Right forelimb (tissue), 1 donor: ENCODE data around the gene RAD23B.
"Not testable (repeated sequence)": the region's sequence is repeated elsewhere in the genome, so short reads cannot be mapped to it uniquely, and the experiment has no call there.

ENCODE experiments used
- DNase-seq: peaks from one replicate; pipeline ENCODE4 v3.0.0-alpha.2; 2018

RAD23B gene

GRCh38 chr9:107282759-107283622 lies at the start of gene RAD23B:
Gene RAD23B (plus strand): TSS chr9:107283279. CDS start chr9:107283630, 351 bp downstream.
- DNase-seq, result peak; percentile 100

DNA sequence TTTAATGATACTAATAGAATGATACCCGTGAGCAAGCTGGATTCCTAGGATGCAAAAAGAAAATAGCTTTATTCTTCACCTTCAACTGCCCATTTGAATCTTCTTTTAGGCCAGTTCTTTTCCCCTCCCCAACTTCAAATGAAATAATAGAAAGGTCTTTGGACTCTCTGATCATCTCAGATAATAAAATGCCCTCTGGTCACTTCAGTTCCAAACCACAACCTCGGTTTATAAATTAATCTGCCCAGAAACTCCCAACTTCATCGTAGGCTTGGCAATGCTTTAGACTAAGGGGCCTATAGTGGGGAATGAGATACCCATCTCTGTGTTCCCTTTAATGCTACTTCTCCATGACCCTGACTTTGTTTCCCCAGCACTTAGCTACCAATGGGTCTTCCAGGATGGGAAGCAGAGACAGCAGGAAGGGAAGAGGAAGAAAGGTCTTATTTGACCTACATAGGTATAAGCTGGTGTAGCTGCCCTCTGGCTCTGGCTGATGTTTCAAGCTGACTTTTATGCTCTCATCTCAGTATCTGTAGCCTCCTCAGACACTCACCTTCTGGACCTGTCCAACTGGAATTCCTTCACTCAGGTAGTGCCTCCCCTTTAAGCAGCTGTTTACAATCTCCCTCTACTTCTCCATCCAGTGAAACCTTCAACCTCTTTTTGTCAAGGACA lies 47.2 kb upstream of the RAD23B start:
- DNase-seq, result no peak

DNA sequence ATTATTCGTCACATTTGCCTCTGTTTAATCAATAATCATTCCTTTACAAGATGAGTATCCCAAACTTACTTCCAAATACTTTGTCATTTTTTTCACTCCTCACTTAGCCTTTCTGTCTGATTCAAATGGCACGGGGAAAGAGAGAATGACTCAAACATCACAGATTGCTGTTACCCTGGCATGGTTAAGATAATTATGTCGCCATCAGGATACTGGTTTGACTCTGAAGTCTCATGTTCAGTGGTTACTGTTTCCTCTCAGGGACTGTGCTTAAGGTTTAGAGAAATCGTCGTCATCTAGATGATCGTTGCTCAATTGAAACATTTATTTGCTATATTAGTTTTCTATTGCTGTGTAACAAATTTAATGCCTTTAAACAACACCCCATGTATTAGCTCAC lies 45.2 kb upstream of the RAD23B start:
- no peak for DNase-seq

DNA sequence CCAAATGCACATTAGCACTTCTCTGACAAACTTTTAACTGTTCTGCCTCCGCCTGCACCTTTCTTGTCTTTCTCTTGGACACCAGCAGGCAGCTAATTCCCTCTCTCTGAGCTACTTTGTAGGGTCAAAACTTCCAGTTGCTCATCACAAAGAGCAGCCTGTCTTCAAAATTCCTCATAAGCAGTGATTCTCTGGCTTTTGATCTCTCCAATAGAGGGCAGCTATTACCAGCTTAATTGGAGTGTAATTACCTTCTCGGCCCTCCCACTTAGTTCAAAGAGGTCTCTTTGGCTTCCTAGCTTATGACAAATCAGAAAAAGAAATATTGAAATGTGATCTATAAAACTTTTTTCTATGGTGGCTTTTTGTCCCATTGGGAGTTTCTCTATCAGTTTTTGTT lies 43.6 kb upstream of the RAD23B start:
- no peak for DNase-seq

DNA sequence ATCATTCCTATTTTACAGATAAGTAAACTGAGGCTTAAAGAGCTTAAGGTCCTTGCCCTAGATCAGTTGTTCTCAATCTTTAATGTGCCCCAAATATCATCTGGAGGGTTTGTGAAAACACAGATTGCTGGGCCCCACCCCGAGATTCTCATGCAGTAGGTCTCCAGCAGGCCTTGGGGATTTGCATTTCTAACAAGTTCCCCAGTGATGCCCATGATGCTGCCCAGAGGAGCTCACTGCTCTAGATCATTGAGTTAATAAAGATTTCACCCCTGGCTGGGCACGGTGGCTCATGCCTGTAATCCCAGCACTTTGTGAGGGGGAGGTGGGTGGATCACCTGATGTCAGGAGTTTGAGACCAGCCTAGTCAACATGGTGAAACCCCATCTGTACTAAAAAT lies 42.8 kb upstream of the RAD23B start:
- DNase-seq, result no peak

DNA sequence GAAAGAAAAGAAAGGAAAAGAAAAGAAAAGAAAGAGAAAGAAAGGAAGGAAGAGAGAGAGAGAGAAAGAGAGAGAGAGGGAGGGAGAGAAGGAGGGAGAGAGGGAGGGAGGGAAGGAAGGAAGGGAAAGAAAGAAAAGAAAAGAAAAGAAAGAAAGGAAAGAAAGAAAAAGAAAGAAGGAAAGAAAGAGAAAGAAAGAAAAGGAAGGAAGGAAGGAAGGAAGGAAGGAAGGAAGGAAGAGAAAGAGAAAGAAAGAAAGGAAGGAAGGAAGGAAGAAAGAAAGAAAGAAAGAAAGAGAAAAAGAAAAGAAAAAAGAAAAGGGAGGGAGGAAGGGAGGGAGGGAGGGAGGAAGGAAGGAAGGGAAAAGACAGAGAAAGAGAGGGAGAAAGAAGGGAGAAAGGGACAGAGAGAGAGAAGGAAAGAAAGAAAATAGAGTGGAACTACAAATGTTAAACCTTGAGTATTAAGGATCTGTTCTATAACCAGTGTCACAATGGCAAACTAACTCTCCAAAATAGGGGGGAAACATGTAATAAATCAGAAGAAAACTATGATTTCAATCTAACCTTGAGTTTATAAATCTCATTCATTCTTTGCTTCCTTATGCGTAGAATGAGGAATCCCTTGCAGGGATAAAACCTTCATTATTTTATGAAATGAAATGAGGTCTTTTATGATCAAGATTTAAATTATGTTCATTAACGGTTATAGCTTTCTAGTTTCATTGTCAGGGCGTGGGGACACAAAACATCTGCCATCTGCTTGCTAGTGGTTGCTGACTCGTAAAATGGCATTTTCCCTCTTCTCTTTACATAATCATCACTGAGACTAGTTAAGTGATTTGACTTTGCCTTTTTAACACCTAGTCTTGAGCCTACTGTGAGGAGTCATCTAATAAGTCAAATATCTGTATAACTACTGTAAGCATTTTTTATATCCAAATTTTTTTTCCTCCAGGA lies 40.7 kb upstream of the RAD23B start:
- DNase-seq, result no peak

DNA sequence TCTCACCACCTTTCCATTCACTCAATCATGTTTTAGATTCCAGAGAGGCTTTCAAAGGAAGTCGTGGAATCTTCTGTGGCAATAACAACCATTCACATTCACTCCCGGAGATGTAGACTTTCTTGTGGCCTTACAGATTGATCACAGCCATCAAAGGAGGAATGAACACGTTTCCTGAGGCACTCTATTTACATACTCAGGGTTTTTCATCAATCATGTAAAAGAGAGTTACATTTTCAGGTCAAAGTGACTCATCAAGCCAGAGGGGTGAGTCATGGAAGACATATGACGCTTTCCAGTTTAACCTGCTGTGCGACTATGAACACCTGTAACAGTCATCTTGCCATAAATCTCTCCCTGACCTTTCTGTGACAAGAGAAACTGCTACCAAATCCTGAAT lies 39.3 kb upstream of the RAD23B start:
- no peak for DNase-seq

GRCh38 chr9:107246259-107247254 lies 36.5 kb upstream of the RAD23B start:
- no peak for DNase-seq

- DNase-seq, result no peak
Observed at GRCh38 chr9:107248714-107249113, 34.4 kb upstream of the RAD23B start.

DNA sequence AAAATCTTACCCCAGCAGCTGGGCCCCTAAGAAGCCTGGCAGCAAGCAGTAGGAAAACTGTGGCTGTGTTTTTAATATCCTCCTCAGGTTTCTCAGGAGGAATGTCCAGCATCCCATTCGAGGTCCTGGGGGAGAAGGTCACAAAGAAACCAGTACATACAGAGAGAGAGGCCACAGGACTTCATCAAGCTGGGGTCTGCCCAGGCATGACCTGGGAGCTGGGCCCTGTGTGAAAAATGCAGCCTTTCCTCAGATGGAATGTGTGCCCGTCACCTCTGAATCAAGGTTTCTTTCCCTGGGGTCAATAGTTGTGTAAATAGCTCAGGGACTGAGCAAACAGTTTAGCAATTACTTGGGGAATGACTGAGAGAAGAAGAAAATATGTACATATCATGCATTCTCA lies 33.9 kb upstream of the RAD23B start:
- no peak for DNase-seq

DNA sequence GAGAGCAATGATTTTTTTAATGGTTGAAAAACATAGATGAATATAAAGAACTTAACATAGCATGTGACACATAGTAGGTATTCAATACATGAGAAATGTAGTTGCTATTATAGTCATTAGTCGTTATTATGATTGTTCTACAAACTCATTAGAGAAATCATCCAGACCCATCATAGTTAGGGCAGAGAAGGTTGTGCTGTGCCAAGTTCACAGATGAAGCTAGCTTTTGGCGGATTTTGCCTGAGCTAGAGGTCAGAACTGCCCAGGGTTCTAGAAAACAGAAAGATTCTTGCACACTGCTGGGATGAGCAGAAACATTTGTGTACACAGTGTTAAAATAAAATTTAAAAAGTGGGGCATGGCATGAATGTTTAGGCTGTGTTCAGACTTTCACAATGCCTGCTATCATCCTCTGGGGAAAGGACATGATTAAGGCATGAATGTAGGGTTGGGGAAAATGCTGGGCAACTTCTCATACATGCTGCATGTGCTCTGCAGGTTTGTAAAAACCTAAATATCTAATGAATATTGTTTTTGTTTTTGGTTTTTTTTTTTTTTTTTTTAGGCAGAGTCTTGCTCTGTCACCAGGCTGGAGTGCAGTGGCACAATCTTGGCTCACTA lies 33.3 kb upstream of the RAD23B start:
- DNase-seq, result no peak

- peak; percentile 61 for DNase-seq
Observed at GRCh38 chr9:107251756-107252322, 31.2 kb upstream of the RAD23B start.

DNA sequence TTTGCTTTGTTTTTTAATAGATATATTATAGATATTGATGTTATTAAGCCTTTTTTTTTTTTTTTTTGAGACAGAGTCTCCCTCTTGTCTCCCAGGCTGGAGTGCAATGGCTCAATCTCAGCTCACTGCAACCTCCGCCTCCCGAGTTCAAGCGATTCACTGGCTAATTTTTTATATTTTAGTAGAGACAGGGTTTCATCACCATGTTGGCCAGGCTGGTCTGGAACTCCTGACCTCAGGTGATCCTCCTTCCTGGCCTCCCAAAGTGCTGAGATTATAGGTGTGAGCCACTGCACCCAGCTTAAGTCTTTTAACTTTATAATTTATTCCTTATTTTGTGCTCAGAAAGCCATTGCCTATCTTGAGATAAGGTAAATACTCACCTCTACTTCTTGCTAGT lies 24.2 kb upstream of the RAD23B start:
- DNase-seq, result no peak

GRCh38 chr9:107259751-107260313 lies 23.2 kb upstream of the RAD23B start:
- DNase-seq, result not testable (repeated sequence)

DNA sequence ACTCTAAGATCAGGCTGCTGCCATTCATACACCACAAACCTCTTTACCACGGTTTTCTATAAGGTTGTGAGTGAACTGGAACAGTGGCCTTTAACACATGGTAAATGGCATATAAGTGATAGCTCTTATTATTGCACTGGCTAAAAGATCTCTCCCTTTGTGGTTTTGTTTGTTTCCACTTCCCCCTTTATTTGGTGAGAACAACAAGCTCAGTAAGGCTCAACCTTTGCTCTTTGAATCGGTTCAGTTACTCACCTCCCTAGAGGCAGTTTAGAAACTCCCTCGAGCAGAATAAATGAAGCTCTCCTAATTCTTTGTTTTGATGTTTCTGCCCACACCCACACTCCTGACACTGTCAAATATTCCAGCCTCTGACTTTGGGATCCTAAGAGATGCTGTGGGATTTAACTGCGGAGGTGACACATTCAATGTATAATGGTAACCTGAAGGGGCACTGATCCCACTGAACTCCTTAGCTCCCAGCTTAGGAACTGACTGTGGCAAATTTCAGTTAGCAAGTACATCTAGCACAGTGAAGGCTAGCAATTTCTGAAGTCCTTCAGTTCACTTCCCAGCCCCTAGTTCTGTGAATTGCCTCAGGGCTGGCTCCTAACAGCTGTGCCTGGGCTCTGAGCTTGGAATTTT lies 22.5 kb upstream of the RAD23B start:
- DNase-seq, result no peak

GRCh38 chr9:107261106-107261505 lies 22.0 kb upstream of the RAD23B start:
- DNase-seq, result no peak

GRCh38 chr9:107263289-107263688 lies 19.8 kb upstream of the RAD23B start:
- DNase-seq, result no peak

DNA sequence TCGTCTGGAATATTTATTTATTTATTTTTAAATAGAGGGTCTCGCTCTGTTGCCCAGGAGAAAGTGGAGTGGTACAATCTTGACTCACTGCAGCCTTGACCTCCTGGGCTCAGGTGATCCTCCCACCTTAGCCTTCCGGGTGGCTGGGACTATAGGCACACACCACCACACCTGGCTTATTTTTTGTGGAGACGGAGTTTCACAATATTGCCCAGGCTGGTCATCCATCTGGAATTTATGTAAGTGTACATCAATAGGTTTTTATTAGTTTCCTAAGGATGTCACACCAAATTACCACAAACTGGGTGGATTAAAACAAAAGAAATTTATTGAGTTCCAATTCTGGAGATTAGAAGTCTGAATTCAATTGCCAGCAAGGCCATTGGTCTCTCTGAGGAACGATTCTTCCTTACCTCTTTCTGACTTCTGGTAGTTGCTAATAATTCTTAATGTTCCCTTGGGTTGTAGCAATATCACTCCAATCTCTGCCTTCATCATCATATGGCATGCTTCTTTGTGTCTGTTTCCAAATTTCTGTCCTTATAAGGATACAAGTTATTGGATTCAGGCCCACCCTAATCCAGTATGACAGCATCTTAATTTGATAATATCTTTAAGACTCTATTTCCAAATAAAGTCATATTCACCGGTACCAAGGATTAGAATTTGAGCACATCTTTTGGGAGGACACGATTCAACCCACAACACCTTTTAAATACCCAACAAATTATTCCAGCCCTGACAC lies 16.3 kb upstream of the RAD23B start:
- no peak for DNase-seq

GRCh38 chr9:107268560-107268959 lies 14.5 kb upstream of the RAD23B start:
- no peak for DNase-seq
